ENCODE data around the gene NOXA1.
"Not testable (repeated sequence)": the region's sequence is repeated elsewhere in the genome, so short reads cannot be mapped to it uniquely, and the experiment has no call there.

Gene NOXA1

GRCh38 chr9:137383784-137384756 is 39.1 kb upstream of the NOXA1 start:
- no peak for DNase-seq (ENCODE audit: low spot score)
- in situ Hi-C loops (cut with MboI; ENCODE audit: low pct_unique_long_range_greater_than_20kb, low sequenced_read_pairs, unreplicated experiment) = no loop called here
- TF ChIP-seq CTCF (IDR thresholded peaks at IDR 0.05; ENCODE audit: extremely low read depth, insufficient read depth, missing control alignments) = no peak

DNA sequence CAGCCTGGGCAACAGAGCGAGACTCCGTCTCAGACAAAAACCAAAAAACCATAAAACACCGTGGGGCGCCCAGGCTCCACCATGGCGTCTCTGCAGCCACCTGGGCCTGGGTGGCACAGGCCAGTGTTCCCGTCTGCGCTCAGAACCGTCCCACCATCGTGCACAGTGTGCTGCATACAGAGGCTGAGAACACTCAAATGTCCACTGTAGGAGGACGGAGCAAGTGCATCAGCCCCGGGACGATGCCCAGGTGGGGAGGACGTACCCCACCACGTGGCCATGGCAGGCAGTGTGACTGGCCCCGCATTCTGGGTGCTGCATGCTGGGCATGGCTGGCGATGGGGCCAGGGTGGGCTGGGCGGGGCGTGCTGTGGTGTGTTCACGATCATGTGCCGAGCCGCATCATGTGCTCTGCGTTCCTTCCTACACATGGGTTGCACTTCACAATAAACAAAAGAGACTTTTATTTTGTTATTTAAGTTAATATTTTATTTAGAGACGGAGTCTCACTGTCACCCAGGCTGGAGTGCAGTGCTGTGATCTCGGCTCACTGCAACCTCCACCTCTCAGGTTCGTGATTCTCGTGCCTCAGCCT is 38.0 kb upstream of the NOXA1 start:
- in situ Hi-C loops (cut with MboI; ENCODE audit: low pct_unique_long_range_greater_than_20kb, low sequenced_read_pairs, unreplicated experiment) = no loop called here
- TF ChIP-seq CTCF (IDR thresholded peaks at IDR 0.05; ENCODE audit: extremely low read depth, insufficient read depth, missing control alignments) = no peak
- DNase-seq (ENCODE audit: low spot score) = no peak

DNA sequence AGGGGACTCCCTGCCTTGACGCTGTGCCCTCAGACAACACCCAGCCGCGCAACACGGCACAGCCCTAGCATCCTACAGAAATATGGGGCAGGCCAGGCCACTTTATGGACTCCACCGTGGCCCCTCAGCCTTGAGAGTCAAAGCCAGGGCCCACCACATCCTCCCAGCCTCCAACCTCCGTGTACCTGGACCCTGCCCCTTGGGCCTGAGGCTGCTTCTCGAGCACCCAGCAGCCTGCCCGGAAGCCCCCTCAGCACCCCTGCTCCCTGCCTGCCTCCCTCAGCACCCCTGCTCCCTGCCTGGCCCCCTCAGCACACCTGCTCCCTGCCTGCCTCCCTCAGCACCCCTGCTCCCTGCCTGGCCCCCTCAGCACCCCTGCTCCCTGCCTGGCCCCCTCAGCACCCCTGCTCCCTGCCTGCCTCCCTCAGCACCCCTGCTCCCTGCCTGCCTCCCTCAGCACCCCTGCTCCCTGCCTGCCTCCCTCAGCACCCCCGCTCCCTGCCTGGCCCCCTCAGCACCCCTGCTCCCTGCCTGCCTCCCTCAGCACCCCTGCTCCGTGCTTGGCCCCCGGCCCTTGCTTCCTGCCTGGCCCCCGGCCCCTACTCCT is 36.6 kb upstream of the NOXA1 start:
- in situ Hi-C loops (cut with MboI; ENCODE audit: low pct_unique_long_range_greater_than_20kb, low sequenced_read_pairs, unreplicated experiment); DNase-seq (ENCODE audit: low spot score): not testable (repeated sequence)

GRCh38 chr9:137387114-137387890 is 35.9 kb upstream of the NOXA1 start:
- DNase-seq (ENCODE audit: low spot score) = no peak
- in situ Hi-C loops (cut with MboI; ENCODE audit: low pct_unique_long_range_greater_than_20kb, low sequenced_read_pairs, unreplicated experiment) = no loop called here
- no peak for TF ChIP-seq CTCF (IDR thresholded peaks at IDR 0.05; ENCODE audit: extremely low read depth, insufficient read depth, missing control alignments)

DNA sequence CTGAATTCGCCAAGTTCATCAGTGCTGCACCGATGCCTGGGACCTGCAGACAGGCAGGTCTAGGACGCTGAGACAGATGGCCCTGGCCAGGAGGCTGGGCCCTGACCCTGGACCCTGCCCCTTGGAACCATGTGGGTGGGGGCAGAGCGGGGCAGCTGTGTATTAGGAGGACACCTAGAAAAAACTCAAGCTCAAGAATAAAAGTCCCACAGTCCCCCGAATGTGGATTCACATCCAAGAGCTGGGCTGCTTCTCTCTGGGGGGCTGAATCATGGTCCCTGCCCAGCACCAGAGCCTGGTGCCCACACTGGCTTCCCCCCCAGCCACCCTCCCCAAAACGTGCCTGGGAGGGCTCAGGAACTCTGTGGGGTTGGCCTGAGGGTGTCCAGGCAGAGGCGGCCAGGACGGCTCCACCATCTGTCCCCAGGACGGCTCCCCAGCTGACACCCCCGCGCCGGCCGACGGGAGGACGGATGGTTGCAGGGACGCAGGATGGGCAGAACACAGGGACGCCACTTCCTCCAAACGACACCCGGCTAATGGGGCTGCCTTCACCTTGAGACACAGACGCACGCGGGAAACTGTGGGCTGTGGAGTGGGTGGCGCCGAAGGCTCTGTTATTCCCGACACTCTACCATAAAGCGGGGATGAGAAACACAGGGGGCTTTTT is 35.2 kb upstream of the NOXA1 start:
- in situ Hi-C loops (cut with MboI; ENCODE audit: low pct_unique_long_range_greater_than_20kb, low sequenced_read_pairs, unreplicated experiment) = no loop called here
- no peak for DNase-seq (ENCODE audit: low spot score)
- TF ChIP-seq CTCF (IDR thresholded peaks at IDR 0.05; ENCODE audit: extremely low read depth, insufficient read depth, missing control alignments) = no peak

- TF ChIP-seq CTCF (IDR thresholded peaks at IDR 0.05; ENCODE audit: extremely low read depth, insufficient read depth, missing control alignments) = no peak
- in situ Hi-C loops (cut with MboI; ENCODE audit: low pct_unique_long_range_greater_than_20kb, low sequenced_read_pairs, unreplicated experiment) = no loop called here
- DNase-seq (ENCODE audit: low spot score) = no peak
Observed at GRCh38 chr9:137388589-137389427, 34.4 kb upstream of the NOXA1 start.

Measured in GM13977 (cell line).